Right forelimb (tissue), 1 donor: Measurements from ENCODE around the gene FUT8.
"Not testable (repeated sequence)": the region's sequence is repeated elsewhere in the genome, so short reads cannot be mapped to it uniquely, and the experiment has no call there.

Experiments
- DNase-seq: peaks from one replicate; pipeline ENCODE4 v3.0.0-alpha.2; 2018

Gene FUT8

DNA sequence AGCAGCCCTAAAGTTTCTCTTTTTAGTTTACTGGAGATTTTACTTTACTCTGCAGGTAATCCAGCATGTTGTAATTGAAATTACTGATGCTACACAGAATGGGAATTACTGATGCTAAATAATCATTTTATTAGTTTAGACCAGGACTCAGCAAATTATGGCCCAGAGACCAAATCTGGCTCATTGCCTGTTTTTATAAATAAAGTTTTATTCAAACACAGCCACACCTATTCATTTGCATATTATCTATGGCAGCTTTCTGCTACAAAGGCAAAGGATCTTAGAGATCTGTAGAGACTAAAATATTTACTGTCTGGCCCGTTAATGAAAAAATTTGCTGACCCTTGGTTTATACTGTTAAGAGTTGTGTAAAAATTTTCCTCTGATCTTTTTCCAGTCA lies 216.1 kb downstream of the FUT8 start:
- DNase-seq, result no peak

GRCh38 chr14:65631040-65631439 lies 218.5 kb downstream of the FUT8 start:
- DNase-seq, result no peak

GRCh38 chr14:65632487-65632886 lies 220.0 kb downstream of the FUT8 start:
- DNase-seq, result no peak

DNA sequence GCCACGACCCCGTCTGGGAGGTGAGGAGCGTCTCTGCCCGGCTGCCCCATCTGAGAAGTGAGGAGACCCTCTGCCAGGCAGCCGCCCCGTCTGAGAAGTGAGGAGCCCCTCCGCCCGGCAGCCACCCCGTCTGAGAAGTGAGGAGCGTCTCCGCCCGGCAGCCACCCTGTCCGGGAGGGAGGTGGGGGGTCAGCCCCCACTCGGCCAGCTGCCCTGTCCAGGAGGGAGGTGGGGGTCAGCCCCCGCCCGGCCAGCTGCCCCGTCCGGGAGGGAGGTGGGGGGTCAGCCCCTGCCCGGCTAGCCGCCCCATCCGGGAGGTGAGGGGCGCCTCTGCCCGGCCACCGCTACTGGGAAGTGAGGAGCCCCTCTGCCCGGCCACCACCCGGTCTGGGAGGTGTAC lies 221.1 kb downstream of the FUT8 start:
- not testable (repeated sequence) for DNase-seq

DNA sequence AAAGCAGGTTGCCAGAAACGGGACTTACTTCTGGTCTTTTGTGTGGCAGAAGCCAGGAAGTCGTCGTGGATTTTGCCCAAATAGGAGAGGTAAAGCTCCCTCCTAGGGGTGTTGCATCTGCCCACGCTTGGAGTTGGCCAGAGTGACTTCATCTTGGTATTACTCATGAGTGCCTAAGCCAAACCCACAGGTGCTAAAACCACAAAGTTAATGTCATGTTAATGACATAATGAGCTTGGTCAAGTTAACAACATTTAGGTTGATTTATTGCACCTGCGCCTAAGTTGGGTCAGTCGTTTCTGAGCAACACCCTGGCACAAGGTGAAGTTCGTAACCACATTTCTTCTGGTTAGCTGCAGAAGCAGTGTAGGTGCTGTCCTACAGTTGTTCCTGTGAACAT lies 225.2 kb downstream of the FUT8 start:
- DNase-seq, result no peak

GRCh38 chr14:65639216-65639615 lies 226.7 kb downstream of the FUT8 start:
- DNase-seq, result no peak

GRCh38 chr14:65650826-65651225 lies 238.3 kb downstream of the FUT8 start:
- DNase-seq, result no peak

DNA sequence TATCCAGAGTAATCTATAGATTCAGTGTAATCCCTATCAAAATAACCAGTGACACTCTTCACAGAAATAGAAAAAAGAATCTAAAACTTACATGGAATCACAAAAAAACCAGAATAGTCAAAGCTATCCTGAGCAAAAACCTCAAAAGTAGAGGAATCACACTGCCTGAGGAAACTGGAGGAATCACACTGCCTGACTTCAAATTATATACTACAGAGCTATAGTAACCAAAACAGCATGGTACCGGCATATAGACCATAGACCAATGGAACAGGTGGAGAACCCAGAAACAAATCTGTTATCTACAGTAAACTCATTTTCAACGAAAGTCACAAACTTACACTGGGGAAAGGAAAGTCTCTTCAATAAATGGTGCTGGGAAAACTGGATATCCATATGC lies 244.0 kb downstream of the FUT8 start:
- no peak for DNase-seq

DNA sequence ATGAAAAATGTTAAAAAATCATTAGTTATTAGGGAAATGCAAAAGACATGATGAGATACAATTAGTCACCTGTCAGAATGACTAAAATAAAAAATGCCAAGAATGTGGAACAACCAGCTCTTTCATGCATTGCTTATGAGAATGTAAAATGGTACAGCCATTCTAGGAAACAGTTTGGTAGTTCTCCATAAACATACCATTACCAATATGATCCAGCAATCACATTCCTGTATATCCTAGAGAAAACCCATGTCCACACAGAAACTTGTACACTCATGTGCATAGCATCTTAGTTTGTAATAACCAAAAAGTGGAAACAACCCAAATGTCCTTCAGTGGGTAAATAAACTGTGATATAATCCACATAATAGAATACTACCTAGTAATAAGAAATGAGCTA lies 245.7 kb downstream of the FUT8 start:
- no peak for DNase-seq

- DNase-seq, result no peak
Observed at GRCh38 chr14:65661865-65662264, 249.3 kb downstream of the FUT8 start.

GRCh38 chr14:65664436-65664835 lies 251.9 kb downstream of the FUT8 start:
- DNase-seq, result no peak

DNA sequence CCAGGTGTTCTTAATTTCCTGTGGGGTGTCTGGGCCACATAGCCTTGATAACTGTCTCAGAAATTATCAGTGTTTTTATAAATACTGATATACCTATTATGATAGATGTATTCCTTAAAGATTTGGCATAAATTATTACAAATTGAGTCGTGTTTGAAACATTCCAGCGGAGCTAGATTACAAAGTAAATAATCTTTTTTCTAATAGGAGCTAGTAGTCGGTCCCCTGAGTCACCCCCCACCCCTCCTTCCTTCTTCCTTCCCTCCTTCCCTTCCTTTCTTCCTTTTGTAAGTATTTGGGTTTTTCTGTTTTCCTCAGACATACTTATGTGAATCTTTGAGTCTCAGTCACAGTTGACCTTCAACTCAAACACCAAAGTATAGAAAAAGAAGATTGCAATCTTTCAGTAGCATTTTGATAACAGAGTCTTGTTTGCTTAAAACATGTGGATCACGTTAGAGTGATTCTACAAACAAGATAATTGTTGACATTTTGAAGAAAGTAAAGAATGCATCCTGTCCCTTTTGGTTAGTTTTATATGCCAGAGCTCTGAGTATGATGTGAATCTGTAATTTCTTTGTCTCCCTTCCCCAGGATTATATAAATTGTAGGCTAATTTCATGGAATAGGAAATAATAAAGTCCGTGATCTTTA lies 264.0 kb downstream of the FUT8 start:
- DNase-seq, result no peak

- no peak for DNase-seq
Observed at GRCh38 chr14:65685572-65685971, 273.0 kb downstream of the FUT8 start.

DNA sequence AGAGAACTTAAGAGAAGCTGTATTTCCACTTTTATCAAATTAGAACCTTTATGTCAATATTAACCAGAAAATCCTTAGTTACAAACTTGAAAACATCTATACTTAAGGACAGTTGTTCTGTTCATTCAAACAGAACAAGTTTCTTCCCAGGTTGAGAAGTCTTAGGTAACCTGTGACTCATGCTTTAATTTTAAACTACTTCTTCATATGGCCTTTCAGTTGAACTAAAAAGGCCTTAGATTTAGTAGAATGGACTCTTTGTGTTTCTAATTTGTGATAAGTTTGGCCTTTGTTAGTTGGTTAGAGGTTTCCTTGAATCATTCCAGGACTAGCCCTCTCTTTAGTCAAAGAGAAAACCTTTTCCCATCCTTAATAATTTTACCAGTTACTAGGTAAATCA lies 274.2 kb downstream of the FUT8 start:
- DNase-seq, result no peak

GRCh38 chr14:65689070-65689469 lies 276.5 kb downstream of the FUT8 start:
- no peak for DNase-seq

DNA sequence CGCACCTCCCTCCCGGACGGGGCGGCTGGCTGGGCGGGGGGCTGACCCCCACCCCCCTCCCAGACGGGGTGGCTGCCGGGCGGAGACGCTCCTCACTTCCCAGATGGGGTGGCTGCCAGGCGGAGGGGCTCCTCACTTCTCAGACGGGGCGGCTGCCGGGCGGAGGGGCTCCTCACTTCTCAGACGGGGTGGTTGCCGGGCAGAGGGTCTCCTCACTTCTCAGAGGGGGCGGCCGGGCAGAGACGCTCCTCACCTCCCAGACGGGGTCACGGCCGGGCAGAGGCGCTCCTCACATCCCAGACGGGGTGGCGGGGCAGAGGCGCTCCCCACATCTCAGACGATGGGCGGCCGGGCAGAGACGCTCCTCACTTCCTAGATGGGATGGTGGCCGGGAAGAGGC lies 280.0 kb downstream of the FUT8 start:
- not testable (repeated sequence) for DNase-seq

DNA sequence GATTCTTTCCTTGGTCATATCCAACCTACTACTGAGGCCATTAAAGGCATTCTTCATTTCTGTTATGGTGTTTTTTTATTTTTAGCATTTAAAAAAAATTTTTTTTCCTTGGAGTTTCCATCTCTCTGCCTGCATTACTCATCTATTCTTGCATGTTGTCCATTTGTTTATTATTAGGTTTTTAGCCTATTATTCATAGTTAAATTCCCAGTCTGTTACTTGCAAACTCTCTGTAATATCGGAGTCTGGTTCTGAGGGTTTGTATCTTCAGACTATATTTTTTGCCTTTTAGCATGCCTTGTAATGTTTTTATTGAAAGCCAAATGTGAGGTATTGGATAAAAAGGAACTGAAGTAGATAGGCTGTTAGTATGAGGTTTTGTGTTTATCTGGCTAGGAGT lies 284.3 kb downstream of the FUT8 start:
- no peak for DNase-seq

DNA sequence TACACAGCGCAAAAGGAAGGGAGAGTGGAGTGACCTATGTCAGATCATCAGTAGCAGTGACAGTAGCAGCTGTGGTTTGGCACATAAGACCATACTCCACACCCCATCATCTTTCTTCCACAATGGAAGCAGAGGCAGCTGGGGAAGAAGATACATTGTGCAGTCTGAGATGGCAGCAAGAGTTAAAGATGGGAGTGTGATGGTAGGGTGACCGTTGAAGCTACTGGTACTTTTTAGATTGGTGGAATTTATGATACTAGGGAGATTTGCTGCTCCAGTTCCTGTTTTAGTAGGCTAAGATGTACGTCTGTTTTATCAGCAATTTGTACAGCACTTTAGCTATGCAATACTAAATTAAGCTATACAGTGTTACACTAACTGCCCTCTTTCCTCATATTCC lies 291.0 kb downstream of the FUT8 start:
- DNase-seq, result no peak

DNA sequence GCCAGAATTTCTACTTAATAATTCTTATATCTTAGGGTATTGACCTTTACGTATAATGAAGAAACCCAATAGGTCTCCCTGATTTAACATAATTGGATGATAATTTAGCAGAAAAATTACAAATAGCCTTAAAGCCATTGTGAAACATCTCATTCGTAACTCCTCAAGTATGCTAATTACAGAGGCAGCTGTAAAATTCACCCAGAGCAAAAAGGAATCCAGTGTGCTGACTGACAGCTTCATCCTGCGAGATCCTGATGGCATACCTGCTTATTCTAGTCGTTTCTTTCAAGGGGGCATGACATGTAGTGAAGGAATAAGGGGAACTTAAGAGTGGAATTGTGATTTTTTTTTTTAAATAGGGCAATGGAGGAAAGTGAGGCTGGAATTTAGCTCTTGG lies 291.5 kb downstream of the FUT8 start:
- DNase-seq, result no peak

- DNase-seq, result no peak
Observed at GRCh38 chr14:65704437-65704836, 291.9 kb downstream of the FUT8 start.

GRCh38 chr14:65704850-65705249 lies 292.3 kb downstream of the FUT8 start:
- DNase-seq, result no peak

- DNase-seq, result no peak
Observed at GRCh38 chr14:65709576-65709975, 297.0 kb downstream of the FUT8 start.

DNA sequence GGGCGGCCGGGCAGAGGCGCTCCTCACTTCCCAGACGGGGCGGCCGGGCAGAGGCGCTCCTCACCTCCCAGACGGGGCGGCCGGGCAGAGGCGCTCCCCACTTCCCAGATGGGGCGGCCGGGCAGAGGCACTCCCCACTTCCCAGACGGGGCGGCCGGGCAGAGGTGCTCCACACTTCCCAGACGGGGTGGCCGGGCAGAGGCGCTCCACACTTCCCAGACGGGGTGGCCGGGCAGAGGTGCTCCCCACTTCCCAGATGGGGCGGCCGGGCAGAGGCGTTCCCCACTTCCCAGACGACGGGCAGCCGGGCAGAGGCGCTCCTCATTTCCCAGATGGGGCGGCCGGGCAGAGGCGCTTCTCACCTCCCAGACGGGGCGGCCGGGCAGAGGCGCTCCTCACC lies 304.3 kb downstream of the FUT8 start:
- not testable (repeated sequence) for DNase-seq

- not testable (repeated sequence) for DNase-seq
Observed at GRCh38 chr14:65717384-65717915, 304.9 kb downstream of the FUT8 start.

- DNase-seq, result no peak
Observed at GRCh38 chr14:65718629-65719028, 306.1 kb downstream of the FUT8 start.
